Measurements from ENCODE around the gene ADAT2.
"Not testable (repeated sequence)": the region's sequence is repeated elsewhere in the genome, so short reads cannot be mapped to it uniquely, and the experiment has no call there.

ADAT2 gene

GRCh38 chr6:143450453-143451371 is at the start of gene ADAT2, which contains the start of gene PEX3:
Gene ADAT2 (minus strand): TSS chr6:143450695. CDS start chr6:143450658, 37 bp downstream.
Gene PEX3 (plus strand): TSS chr6:143450805. CDS start chr6:143451043, 238 bp downstream.
- DNase-seq (ENCODE audit: low spot score), result peak; percentile 88

GRCh38 chr6:143498428-143498827 is 47.9 kb upstream of the ADAT2 start:
- DNase-seq (ENCODE audit: low spot score), result no peak

DNA sequence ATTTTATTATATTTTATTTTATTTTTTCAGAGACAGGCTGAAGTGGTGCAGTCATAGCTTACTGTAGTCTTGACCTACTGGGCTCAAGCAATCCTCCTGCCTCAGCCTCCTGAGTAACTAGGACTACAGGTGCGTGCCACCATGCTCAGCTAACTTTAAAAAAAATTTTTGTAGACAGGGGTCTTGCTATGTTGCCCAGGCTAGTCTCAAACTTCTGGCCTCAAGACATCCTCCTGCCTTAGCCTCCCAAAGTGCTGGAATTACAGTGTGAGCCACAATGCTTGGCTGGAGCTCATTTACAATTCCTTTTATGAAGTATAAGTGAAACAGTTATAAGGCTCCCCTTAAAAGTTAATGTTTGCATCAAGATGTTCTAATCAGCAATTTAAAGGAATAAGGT is 46.5 kb upstream of the ADAT2 start:
- DNase-seq (ENCODE audit: low spot score), result no peak

DNA sequence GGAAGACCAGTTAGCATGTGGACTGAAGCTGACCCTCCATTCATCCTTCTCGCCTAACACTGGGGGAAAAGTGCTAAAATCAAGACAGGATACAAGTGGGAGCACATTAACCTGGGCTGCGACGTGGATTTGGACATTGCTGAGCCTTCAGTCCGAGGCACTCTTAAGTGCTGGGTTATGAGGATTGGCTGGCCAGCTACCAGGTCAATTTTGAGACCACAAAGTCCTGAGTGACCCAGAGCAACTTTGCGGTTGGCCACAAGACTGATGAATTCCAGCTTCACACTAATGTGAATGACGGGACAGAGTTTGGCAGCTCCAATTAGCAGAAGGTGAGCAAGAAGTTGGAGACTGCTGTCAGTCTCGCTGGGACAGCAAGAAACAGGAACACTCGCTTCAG is 40.3 kb upstream of the ADAT2 start:
- DNase-seq (ENCODE audit: low spot score), result no peak

- DNase-seq (ENCODE audit: low spot score), result no peak
Measured at GRCh38 chr6:143490244-143490643, 39.7 kb upstream of the ADAT2 start.

DNA sequence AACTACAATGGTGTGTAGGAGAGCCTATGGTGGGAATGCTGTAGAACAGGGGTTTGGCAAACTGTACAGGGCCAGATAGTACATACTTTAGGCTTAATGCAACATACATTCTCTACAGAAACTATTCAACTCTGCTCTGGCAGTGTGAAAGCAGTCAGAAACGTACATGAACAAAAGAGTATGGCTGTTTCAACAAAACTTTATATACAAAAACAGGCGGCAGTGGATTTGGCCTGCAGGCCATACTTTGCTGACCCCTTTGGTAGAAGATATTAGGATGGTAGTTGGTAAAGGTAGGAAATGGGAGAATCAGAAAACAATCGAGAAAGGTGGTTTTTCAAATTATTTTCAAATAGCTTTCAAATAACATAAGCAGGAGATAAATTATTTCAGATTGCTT is 36.3 kb upstream of the ADAT2 start:
- no peak for DNase-seq (ENCODE audit: low spot score)

GRCh38 chr6:143485967-143486366 is 35.5 kb upstream of the ADAT2 start:
- DNase-seq (ENCODE audit: low spot score), result no peak

DNA sequence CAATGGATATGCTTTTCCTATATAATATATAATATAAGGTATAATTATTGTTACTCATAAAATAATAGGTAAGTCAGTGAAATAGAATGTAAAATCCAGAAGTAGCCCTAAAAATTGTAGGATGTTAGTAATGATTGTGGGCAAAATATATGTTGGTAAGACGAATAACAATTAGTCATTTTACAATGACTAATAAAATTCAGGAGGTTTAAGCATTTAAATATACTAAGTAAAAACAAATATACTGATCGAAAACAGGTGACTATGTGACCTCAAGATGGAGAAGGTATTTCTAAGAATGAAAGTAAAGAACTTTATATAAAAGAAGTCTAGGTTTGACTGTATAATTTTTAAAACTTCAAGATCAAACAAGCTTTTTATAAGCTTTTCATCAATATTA is 32.1 kb upstream of the ADAT2 start:
- DNase-seq (ENCODE audit: low spot score), result no peak

GRCh38 chr6:143478479-143479062 is 28.1 kb upstream of the ADAT2 start:
- DNase-seq (ENCODE audit: low spot score), result no peak

GRCh38 chr6:143476545-143476944 is 26.1 kb upstream of the ADAT2 start:
- DNase-seq (ENCODE audit: low spot score), result no peak

DNA sequence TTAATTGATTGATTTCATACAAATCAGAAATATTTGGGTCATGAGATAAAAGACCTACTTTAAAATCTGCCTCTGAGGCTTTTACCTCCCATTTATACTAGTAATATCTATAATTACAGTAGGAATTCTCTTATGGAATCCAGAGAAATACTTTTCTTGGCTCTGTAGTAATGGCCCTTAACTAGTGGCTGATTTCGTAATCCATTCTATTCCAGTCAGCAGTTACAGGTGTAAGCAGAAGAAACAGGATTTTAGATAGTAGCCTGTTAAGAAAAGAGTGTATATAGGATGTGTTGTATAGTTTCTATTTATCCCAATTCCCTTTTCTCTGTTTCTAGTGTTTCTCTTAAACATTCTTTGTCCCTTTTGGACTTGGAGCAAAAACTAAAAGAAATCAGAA is 21.3 kb upstream of the ADAT2 start:
- no peak for DNase-seq (ENCODE audit: low spot score)

GRCh38 chr6:143468823-143469222 is 18.3 kb upstream of the ADAT2 start:
- not testable (repeated sequence) for DNase-seq (ENCODE audit: low spot score)

DNA sequence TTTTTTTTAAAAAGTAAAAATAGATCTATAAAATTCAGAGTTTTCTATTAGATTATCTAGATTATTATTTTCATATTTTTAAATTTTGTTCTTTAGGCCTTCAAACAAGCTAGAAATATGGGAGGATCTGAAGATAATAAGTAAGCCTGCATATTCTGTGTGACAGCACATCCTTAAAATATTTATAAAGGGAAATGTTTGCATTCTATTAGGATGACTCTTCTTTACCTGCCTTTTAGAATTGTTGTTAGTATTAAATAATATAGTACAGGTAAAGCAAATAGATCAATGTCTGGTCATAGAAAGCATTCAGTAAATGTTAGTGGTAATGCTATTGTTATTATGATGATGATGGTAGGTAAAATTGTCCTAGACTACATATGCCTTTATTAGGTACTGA is 17.5 kb upstream of the ADAT2 start:
- DNase-seq (ENCODE audit: low spot score), result no peak

GRCh38 chr6:143465546-143465945 is 15.1 kb upstream of the ADAT2 start:
- no peak for DNase-seq (ENCODE audit: low spot score)

GRCh38 chr6:143457563-143458359 is 7.3 kb upstream of the ADAT2 start:
- DNase-seq (ENCODE audit: low spot score), result no peak

DNA sequence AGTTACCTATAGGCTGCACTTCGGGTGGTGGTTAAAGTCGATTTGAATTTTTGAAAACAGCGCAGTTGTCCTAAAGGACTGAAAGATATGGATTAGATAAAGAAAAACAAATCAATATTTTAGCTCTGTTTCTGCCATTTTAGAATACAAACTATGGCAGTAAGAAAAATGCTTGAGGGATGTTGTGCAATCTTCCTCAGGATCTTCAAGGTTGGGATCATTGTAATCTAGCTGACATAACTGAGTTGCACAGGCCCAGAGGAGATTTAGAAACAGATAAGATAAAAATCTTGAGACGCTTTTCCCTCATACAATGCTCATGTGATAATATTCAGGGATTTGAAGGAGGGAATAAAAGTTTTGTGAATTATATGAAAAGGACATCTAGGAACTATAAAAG is 1.0 kb upstream of the ADAT2 start:
- no peak for DNase-seq (ENCODE audit: low spot score)

DNA sequence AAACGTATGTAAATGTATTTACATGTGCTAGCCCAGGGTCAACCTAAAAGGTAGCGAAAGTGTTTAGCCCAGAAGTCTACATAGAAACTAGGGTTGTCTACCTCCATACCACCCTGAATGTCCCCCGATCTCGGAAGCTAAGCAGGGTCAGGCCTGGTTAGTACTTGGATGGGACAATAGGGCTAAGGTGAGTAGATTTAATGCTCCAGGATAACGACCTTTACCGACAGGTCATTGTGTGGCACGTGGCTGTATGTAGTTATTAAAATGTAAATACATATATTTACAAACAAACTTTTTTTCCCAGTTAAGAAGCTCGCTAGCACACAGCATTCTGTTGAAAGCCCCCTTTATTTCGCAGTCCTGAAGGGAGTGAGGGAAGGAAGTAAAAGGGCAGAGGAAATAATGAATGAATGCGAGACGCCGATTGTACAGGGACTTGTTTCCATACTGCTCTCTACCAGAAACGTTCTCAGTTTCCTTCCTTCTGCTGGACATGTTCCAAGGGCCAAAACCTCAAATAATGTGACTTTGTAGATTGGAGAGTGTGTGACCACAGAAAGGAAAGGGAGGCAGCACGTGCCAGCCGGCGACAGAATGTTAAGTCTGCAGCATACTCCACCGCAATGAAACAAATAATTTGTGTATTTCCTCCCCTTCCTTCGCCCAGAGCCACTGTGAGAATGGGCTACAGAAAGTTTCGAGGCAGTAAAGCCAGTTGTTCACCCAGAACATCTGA is 612 bp downstream of the ADAT2 start:
- peak; percentile 17 for DNase-seq (ENCODE audit: low spot score)

DNA sequence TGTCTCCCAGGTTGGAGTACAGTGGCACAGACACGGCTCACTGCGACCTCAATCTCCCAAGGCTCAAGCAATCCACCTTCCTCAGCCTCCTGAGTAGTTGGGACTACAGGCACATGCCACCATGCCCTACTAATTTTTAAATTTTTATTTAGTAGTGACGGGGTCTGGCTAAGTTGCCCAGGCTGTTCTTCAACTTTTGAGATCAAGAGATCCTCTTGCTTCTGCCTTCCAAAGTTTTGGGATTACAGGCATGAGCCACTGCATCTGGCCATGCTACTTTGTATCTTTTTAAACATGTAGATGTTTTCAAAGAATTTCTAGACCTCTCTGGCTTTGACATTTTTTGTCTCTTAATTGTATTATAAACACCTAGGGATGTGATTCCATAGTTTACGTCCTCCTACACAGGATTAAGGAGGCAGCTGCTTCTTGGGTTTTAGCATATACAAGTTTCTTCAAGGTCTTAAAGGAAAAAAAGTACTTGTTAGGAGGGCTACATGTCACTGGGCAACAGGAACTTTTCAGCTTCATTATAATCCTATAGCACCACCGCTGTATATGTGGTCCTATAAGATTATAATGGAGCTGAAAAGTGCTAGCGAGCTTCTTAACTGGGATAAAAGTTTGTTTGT is 1.3 kb downstream of the ADAT2 start:
- no peak for DNase-seq (ENCODE audit: low spot score)

GRCh38 chr6:143447865-143448264 is 2.6 kb downstream of the ADAT2 start:
- not testable (repeated sequence) for DNase-seq (ENCODE audit: low spot score)

GRCh38 chr6:143443096-143443495 is 7.4 kb downstream of the ADAT2 start:
- DNase-seq (ENCODE audit: low spot score), result no peak

All from HuH-7 (cell line).